HL-60 (cell line): ENCODE data around the gene CATSPERE.

ENCODE experiments used
- DNase-seq, 2 experiments: peaks; one replicate each; pipeline ENCODE4 v3.0.0-alpha.2; 2010 to 2020; ENCODE audit warnings: low read depth in 1 of 2, low spot score in 1 of 2
- H3K27ac ChIP-seq: fragments of 250-450 bp; sonication (Bioruptor Pico); replicated peaks from 2 replicates; pipeline ENCODE4 v1.5.1; 2020; ENCODE audit warnings: mild to moderate bottlenecking, moderate library complexity
- H3K27me3 ChIP-seq: fragments of 250-450 bp; sonication (Bioruptor Pico); 2 replicates; pipeline ENCODE4 v1.5.1; 2021; ENCODE audit warnings: mild to moderate bottlenecking, moderate library complexity; ENCODE audit not compliant: insufficient read depth, poor library complexity, severe bottlenecking
- H3K4me3 ChIP-seq: replicated peaks from 2 replicates; pipeline ENCODE4 v1.5.1; 2011; ENCODE audit warnings: mild to moderate bottlenecking, control low read depth, low read length; ENCODE audit not compliant: insufficient read depth
- CTCF ChIP-seq: IDR thresholded peaks from one replicate; pipeline ENCODE4 v1.5.1; 2011; ENCODE audit warnings: low read length, control low read depth, inconsistent platforms; ENCODE audit not compliant: insufficient read depth
- GABPA ChIP-seq: IDR thresholded peaks from 2 replicates; pipeline ENCODE4 v1.6.1; 2012; ENCODE audit warnings: low read depth
- POLR2AphosphoS5 ChIP-seq: IDR thresholded peaks from 2 replicates; pipeline ENCODE4 v1.6.1; 2012; ENCODE audit warnings: low read depth
- SPI1 ChIP-seq: IDR thresholded peaks from 2 replicates; pipeline ENCODE4 v1.6.1; 2012; ENCODE audit warnings: low read depth, mild to moderate bottlenecking, borderline replicate concordance
- TF ChIP-seq, protein P1 (sequence below): IDR thresholded peaks from 2 replicates; pipeline ENCODE4 v1.6.1; 2012; ENCODE audit warnings: low read depth; ENCODE audit not compliant: insufficient replicate concordance

CATSPERE gene

GRCh38 chr1:244615301-244615700 lies 154.2 kb downstream of the CATSPERE start:
- Histone ChIP-seq H3K27me3 (no peaks in the 10 kb centered on the region), H3K27ac (no peak overlapping the region), H3K4me3 (no peak overlapping the region)
- TF ChIP-seq POLR2AphosphoS5 (no peak), CTCF (no peak), SPI1 (no peak)
- DNase-seq: peak in 1 of 2 experiments; percentile 27

DNA sequence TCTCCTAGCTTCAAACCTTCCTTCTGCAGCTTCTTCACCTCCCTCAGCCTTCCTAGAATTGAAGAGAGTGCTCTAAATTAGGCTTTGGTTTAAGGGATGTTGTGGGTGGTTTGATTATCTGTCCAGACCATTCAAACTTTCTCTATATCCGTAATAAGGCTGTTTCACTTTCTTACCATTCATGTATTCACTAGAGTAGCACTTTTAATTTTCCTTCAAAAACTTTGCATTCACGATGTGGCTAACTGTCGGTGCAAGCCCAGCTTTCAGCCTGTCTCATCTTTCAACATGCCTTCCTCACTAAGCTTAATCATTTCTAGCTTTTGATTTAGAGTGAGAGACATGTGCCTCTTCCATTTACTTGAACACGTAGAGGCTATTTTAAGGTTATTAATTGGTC lies 165.6 kb downstream of the CATSPERE start:
- no peaks in the 10 kb centered on the region for H3K27me3 ChIP-seq
- TF ChIP-seq, protein P1, sequence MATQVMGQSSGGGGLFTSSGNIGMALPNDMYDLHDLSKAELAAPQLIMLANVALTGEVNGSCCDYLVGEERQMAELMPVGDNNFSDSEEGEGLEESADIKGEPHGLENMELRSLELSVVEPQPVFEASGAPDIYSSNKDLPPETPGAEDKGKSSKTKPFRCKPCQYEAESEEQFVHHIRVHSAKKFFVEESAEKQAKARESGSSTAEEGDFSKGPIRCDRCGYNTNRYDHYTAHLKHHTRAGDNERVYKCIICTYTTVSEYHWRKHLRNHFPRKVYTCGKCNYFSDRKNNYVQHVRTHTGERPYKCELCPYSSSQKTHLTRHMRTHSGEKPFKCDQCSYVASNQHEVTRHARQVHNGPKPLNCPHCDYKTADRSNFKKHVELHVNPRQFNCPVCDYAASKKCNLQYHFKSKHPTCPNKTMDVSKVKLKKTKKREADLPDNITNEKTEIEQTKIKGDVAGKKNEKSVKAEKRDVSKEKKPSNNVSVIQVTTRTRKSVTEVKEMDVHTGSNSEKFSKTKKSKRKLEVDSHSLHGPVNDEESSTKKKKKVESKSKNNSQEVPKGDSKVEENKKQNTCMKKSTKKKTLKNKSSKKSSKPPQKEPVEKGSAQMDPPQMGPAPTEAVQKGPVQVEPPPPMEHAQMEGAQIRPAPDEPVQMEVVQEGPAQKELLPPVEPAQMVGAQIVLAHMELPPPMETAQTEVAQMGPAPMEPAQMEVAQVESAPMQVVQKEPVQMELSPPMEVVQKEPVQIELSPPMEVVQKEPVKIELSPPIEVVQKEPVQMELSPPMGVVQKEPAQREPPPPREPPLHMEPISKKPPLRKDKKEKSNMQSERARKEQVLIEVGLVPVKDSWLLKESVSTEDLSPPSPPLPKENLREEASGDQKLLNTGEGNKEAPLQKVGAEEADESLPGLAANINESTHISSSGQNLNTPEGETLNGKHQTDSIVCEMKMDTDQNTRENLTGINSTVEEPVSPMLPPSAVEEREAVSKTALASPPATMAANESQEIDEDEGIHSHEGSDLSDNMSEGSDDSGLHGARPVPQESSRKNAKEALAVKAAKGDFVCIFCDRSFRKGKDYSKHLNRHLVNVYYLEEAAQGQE: no peak
- TF ChIP-seq GABPA: no peak
- no peak for TF ChIP-seq POLR2AphosphoS5
- no peak for TF ChIP-seq CTCF
- no peak for TF ChIP-seq SPI1
- no peak overlapping the region for H3K27ac ChIP-seq
- no peak for DNase-seq
- no peak overlapping the region for H3K4me3 ChIP-seq

DNA sequence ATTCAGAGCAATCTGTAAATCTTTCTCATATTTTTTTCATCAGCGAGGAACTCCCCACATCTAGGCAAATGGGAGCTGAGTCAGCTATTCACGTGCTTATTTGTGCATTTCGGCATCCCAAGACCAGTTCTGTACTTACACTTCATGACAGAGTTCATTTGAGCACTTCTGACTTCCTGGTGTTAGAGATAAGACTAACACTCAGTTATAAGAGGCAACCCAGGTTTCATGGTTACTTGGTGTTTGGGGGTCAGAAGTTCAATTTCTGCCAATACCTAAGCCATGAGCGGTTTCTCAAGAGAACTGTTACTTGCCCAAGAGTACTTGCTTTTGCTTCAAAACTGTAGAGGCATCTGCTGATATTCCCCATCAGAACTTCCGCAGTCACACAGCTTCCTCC lies 167.7 kb downstream of the CATSPERE start:
- H3K27ac ChIP-seq: peak overlapping the region; percentile 68
- TF ChIP-seq CTCF (no peak), POLR2AphosphoS5 (peak; percentile 52; the same call in 1 of the 2 replicates), GABPA (no peak), SPI1 (peak; percentile 27; the same call in 1 of the 2 replicates)
- TF ChIP-seq, protein P1: no peak
- H3K27me3 ChIP-seq: no peaks in the 10 kb centered on the region
- H3K4me3 ChIP-seq: no peak overlapping the region
- DNase-seq: peak; percentile 68 to 90

- DNase-seq: no peak
- Histone ChIP-seq H3K4me3 (no peak overlapping the region), H3K27me3 (no peaks in the 10 kb centered on the region), H3K27ac (no peak overlapping the region)
- TF ChIP-seq CTCF (no peak), SPI1 (no peak), GABPA (no peak), POLR2AphosphoS5 (no peak)
- TF ChIP-seq, protein P1: no peak
Measured at GRCh38 chr1:244633140-244633539, 172.1 kb downstream of the CATSPERE start.
